HG03469 (cell line): Measurements from ENCODE around the gene PAPOLA.
"Not testable (repeated sequence)": the region's sequence is repeated elsewhere in the genome, so short reads cannot be mapped to it uniquely, and the experiment has no call there.

Experiments
- ATAC-seq: cut with Tn5 transposase; IDR thresholded peaks from one replicate; pipeline ENCODE4 v1.9.1; 2021; ENCODE audit warnings: mild to moderate bottlenecking, moderate library complexity, moderate number of reproducible peaks; ENCODE audit not compliant: unreplicated experiment

Gene PAPOLA

DNA sequence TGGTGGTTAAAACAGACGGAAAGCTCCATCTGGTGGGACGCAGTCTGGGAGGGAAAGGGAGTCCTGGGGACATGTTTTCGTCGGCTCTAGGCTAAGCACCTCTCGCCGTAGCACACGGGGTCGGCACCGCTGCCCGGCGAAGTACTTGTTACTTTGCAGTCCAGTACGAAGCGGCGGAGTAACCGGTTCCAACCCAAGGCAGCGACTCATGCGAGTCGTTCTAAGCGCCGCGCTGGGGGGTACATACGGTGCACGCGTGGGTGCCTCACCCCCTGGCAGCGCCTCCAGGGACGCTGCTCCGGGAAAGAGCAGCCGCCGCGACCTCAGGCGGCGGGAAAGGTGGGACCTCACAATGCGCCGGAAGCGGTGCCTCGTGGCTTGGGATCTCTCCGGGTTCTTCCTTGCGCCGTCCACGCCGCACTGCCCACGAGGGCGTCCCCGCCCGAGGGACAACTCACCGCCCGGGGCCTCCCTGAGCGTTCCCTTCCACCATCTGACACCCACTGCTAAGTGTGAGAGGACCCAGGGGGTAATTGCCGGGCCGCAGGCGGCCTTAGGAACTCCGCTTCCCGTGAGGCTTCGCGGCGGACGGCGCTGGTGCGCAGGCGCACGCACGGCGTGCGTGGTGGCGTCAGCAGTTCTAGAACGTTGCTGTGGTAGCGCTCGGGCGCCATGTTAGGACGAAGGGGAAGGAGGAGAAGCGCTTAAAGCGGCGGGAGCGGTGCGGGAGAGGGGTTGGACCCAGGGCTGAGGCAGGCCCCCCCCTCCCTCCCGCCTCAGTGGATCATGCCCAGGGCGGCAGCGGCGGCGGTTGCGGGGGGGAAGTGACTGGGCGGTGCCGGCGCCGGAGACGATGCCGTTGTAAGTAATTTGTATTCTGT is at the start of gene PAPOLA:
Gene PAPOLA, plus strand, starts transcription at position 643 of the 881 bp plus-strand sequence. Its CDS starts 211 bp downstream, at position 854.
- ATAC-seq: peak; percentile 87

DNA sequence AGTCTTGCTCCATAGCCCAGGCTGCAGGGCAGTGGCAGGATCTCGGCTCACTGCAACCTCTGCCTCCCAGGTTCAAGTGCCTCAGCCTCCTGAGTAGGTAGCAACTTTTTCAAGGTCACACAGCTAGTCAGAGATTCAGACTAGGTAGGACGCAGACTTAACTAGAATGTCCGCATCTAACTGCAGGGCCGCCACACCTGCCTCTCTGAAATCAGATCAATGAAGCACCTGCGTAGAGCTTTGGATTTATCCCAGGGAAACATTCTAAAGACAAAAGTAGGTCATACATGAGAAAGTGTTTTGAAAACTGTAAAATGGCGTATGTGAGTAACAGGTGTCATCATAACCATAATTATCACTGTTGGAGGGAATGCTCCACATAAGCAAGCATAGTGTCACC is 49.5 kb upstream of the PAPOLA start:
- ATAC-seq: no peak

DNA sequence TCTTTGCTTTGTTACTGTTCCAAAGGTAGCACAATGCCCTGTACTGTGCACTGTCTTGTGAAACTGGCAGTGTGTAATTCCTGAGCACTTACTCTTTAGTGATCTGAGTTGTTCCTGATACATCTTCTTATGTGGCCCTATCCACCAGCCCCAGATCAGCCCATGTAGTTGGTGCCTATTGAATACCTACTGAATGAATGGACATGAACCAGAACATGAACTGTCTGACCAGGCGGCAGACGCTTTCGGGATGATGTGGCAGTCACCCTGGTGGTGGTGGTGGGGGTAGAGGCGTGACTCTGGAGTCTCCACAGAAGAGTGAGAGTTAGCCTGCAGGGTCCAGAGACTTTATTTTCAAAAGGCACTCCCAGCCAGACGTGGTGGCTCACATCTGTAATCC is 46.6 kb upstream of the PAPOLA start:
- ATAC-seq: no peak

DNA sequence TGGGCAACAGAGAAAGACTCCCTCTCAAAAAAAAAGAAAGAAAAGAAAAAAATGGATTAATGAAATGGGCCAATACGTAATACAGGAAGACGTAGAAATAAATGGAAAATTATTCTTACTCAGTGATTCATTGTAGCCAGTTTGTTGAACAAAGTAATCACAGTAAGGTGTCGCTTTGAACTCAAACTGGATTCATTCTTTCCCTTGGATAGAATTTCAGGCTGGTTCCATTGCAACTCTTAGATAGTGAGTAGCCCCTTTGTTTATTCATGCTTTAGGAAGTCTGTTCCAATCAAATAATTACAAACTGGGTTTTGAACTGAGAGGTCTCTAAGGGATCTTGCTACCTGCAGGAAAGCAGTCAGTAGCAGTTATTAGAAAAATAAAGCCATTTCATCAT is 42.3 kb upstream of the PAPOLA start:
- no peak for ATAC-seq

DNA sequence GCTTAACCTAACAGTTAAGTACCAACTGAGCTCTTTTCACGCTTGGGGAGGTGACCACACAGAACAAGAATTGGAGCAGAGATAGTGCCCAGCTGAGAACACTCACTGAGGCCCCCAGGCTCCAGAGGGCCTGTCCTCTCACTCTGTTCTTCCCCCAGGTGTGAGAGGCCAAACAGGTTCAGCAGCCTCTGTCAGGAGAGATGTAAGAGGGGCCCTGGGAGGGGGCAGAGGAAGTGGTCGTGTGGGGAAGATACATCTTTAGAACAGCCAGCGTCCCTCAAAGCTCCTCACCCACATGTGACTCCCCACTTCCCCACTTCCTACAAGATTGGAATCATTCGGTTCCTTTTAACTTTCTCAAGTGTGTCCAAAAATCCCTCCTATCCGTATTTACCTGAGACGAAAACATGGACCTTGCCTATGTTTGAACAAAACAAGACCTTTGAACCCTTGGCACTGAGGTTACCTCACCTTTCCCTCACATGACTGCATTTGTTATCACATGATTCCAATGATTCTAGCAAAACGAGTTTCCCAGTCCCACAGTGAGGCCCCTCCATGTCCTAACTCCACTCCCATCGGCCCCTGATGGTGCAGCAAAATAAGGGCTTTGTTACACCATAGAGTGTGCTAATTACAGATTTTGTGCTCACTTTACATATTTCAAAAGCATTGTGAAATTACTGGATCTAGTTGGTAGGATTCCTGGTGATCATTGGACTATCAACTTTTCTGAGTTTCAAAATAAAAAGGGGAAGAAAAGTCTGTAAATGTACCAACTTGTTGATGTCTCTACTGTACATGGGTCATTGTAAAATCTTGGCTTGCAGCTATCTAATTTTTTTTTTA is 40.0 kb upstream of the PAPOLA start:
- no peak for ATAC-seq

DNA sequence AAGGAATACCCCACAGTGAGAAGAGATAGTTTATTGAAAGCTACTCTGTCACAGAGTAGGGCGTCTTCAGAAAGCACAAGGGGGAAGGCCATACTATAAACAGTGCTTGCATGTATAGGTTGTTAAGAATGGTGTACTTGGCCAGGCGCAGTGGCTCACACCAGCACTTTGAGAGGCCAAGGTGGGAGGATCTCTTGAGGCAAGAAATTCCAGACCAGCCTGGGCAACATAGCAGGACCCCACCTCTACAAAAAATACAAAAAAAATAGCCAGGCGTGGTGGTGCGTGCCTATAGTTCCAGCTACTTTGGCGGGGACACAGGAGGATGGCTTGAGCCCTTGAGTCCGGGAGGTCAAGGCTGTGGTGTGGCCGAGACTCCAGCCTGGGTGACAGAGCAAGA is 38.0 kb upstream of the PAPOLA start:
- ATAC-seq: no peak

DNA sequence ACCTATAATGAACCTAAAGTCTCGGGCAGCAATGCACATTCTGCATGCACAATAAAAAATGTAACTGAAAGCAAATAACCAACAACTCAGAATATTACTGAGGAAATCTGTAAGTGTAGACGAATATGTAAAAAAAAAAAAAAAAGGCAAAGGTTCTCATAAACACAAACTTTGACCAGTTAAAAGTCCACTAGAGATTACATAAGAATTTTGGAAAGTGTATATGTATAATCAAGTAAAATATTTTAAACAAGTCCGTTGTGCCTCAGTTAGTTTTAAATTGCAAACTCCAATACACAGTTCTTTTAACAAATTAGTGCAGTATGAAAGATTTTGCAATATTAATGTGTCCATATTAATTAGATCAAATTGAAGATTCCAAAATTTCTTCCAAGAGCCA is 35.3 kb upstream of the PAPOLA start:
- no peak for ATAC-seq

DNA sequence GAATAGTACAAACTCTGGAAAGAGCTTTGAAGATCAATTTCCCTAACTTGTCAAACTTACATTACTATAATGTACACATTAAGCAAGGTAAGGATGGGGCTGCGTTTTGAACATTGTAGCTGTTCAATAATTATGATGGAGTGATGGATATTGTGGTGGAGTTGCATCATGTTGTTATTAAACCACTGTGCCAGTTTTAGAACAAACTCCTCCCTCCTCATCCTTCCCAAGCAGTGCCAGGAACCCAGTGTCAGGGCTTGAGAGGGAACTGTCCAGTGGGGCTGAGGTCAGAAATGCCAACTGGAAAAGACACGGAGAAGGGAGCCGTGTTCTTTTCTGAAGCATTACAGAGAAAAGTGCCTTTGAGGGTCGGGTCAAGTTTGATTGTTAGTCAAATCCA is 31.9 kb upstream of the PAPOLA start:
- ATAC-seq: no peak

DNA sequence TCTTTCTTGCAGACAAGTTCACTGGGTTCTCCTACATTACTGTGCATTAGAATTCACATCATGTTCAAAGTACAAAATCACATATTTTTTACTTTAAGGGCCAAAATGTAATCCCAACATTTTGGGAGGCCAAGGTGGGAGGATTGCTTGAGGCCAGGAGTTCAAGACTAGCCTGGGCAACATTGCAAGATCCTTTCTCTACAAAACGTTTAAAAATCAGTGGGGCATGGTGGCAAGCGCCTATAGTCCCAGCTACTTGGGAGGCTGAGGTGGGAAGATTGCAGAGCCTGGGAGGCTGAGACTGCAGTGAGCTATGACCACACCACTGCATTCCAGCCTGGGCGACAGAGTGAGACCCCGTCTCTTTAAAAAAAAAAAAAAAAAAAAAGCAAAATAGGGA is 31.2 kb upstream of the PAPOLA start:
- ATAC-seq: not testable (repeated sequence)

DNA sequence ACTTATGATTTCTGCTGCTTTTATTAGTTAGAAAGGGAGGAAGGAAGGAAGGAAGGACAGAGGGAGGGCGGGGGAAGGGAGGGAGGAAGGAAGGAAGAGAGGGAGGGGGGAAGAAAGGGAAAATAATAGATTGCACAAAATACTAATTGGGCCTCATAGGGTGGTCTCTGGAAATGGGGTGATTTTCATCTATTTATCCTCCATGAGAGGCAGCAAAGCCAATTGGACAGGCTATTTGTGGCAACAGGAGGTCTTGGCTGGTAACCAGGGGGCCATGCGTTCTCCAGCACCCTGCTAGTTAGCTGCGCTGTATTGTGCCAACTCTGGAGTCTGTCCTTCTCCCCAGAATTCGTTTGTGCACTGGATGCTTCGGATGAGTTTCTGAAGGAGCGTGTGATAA is 24.1 kb upstream of the PAPOLA start:
- ATAC-seq: no peak

DNA sequence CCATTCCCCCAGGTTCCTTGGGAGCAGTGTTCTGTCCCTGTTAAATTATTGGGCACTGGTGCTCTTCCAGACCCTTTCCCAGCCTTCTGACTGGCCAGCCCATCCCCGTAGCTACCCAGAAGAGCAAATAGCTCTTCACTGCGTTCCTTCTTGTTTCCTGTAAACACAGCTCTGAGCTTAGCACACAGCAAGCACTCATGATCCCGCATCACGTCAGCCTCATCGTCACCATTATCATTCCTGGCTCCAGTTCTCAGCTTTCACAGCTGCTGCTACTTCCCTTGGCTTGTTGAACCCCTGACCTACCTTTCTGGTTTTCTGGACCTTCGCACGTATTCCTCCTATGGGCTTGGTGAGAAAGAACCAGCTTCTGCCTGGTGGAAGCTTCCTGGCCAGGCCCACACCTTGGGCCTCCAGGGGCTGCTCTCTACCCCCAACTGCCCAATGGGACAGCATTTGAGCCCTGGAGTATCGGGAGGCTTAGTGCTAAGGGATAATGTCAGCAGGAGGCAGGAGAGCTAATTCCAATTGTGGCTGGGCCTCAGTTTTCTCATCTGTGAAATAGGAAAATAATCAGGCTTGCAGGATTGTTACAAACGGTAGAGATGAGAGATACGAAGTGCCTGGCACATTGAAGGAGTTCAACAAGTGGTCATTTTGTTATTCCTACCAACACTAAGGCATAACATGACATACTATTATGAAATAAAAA is 22.6 kb upstream of the PAPOLA start:
- ATAC-seq: no peak

DNA sequence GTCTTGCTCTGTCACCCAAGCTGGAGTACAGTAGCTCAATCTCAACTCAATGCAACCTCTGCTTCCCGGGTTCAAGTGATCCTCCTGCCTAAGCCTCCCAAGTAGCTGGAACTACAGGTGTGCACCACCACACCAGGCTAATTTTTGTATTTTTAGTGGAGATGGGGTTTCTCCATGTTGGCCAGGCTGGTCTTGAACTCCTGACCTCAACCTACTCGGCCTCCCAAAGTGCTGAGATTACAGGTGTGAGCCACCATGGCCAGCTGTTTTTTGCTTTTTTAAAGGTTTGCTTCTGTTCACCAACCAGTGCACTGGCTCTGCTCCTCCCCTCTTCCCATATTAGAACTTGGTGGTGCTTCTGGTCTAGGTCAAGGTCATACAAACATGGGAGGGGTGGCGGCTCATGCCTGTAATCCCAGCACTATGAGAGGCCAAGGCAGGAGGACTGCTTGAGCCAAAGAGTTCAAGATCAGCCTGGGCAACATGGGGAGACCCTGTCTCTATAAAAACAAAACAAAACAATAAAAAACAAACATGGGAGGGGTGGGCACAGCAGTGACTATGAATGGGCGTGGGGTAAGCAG is 20.4 kb upstream of the PAPOLA start:
- ATAC-seq: no peak

DNA sequence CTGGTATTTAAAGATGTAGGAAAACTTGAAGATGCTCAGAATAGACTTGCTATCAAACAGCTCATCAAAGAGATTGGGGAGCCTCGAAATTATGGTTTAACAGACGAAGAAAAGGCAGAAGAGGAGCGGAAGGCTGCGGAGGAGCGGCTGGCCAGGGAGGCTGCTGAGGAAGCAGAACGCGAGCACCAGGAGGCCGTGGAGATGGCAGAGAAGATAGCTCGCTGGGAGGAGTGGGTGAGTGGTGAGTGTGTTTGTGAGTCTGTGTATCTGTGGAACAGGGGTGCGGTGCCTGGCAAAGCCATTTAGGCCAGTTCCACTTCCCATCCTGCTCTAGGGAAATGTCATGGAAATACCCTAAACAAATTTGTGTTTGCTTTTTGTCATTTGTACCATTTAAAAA is 19.2 kb upstream of the PAPOLA start:
- ATAC-seq: no peak

DNA sequence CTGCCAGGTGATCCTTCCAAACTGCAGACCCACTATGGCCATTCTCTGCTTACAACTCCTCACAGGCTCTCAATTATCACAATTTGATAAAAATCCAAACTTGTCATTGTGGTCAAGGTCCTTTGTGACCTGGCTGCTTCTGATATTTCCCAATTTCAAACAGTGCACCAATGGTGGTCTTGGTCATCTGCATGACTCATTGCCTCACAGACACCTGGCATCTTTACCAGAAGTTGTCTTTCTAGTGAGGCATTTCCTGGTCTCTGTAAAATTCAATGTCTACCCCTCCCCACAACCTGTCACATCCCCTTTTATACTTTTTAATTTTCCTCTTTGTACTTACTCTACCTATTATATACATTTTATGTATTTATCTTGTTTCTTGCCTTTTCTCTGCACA is 17.8 kb upstream of the PAPOLA start:
- ATAC-seq: no peak

DNA sequence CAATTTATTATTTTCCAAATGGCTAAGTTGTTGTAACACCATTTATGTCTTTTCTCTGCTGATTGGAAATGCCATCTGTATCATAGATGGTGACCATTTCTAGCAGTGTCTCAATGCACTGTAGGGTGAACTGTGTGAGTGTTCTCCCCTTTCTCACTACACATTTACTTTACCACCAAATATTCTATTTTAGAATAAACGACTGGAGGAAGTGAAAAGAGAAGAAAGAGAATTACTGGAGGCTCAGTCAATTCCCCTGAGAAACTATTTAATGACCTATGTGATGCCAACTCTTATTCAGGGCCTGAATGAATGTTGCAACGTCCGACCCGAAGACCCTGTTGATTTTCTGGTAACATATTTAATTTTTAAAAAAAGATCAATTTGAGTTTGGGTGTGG is 15.5 kb upstream of the PAPOLA start:
- ATAC-seq: no peak

DNA sequence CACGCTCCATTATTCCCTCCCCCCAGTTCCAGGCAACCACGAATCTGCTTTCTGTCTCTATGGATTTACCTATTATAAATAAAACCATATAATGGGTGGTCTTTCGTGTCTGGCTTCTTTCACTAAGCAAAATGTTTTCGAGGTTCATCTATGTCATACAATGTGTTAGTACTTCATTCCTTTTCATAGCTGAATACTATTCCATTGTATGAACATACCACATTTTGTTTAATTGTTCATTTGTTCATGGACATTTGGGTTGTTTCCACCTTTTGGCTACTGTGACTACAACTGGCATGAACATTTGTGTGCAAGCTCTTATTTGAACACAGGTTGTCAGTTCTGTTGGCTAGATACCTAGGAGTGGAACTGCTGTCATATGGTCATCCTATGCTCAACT is 12.9 kb upstream of the PAPOLA start:
- ATAC-seq: no peak

DNA sequence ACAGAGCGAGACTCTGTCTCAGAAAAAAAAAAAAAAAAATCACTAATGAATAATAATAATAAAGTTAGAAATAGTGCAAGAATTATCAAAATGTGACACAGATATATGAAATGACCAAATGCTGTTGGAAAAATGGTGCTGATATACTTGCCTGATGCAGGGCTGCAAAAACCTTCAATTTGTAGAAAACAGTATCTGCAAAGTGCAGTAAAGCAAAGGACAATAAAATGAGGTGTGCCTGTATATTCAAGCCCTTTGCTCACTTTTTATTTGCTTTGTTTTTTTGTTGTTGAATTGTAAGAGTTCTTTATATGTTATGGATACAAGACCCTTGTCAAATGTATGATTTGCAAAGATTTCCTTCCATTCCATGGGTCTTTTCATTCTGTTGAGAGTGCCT is 9.0 kb upstream of the PAPOLA start:
- ATAC-seq: no peak

DNA sequence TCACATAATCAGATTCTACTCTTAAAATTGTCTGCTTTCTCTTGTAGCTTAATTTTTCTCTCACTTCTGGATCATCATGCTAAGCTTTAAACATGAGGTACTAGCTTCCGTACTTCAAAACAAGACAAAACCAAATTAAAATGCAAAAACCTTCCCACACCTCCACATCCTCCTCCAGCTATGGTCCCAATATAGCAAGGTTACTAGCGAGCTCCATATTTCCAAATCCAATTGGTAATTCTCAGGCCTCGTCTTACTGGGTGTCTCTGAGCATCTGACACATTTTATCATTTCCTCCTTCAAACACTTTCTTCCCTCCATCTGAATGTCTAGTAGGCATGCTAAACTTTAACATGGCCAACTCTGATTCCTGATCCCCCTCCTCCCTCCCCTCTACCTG is 7.9 kb upstream of the PAPOLA start:
- ATAC-seq: no peak

DNA sequence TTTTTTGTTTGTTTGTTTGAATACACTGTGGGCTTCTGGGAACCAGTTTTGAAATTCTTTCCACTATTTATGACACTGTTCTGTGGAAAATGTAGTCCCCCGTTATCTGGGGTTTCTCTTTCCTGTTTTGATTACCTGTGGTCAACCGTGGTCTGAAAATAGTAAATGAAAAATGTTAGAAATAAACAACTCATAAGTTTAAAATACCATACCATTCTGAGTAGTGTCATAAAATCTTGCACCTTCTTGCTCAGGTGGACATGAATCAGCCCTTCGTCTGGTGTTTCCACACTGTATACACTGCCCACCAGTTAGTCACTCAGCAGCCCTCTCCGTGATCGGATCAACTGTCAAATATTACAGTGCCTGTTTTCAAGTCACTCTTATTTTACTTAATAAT is 5.1 kb upstream of the PAPOLA start:
- ATAC-seq: peak; percentile 31

DNA sequence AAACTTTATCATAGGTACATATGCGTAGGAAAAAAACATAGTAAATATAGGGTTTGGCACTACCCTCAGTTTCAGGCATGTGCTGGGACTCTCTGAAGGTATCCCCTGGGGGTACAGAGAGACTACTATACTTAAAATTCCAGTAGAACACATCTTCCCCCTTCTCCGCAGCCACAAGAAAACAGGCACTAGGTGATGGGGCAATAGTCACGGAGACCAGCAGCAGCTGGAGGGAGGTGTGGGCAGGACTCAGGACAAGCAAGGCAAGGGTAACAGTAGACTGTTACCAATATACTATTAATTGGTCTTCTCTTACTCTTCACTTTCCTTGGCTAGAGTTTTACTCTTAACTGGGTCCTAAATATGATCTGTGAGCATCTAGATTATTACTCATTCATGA is 4.6 kb upstream of the PAPOLA start:
- no peak for ATAC-seq

DNA sequence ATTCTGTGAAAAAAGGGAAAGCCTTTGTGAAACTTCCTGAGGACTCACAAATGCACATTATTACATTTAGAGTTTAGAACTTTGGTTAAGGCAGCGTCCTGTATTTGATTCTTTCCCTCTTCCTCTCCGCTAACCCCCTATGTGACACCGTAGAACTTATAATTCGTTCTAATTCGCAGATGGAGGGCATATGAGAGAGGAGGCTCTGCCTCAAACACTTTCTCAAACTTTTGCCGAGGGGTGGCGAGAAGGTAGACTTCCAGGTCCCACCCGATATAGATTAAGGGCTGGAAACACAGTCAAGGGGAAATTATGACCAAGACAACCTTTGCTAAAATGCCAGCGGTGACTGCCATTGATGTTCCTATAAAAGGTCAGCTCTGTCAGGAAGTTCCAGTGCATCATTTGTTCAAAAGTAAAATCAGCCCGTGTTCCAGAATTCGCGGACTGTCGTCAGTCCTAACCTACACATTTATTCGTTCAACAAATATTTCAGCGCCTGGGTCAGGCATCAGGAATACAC is 904 bp upstream of the PAPOLA start:
- no peak for ATAC-seq
